Peyer's patch (tissue), 4 donors: ENCODE results near the gene XIRP2.

Experiments
- CTCF ChIP-seq, 6 experiments: fragments of 450-650 bp in 4 of 6; fragments of 200-600 bp in 2 of 6; sonication (generic) in 1 of 6; IDR thresholded peaks; one replicate each; pipeline ENCODE4 v1.5.1; 2017 to 2019; ENCODE audit warnings: antibody characterized with exemption in 6 of 6, mild to moderate bottlenecking in 3 of 6, moderate library complexity in 1 of 6
- POLR2A ChIP-seq, 2 donors: fragments of 450-650 bp; IDR thresholded peaks; one replicate each; pipeline ENCODE4 v1.5.1; 2017; ENCODE audit warnings: antibody characterized with exemption in 2 of 2, mild to moderate bottlenecking in 2 of 2, moderate library complexity in 2 of 2

- TF ChIP-seq POLR2A (IDR thresholded peaks at IDR 0.05) (no peak), CTCF (IDR thresholded peaks at IDR 0.05) (peak in 3 of 6 experiments; percentile 38 to 53 (median 42))
Measured at GRCh38 chr2:167264380-167264779, 376.1 kb downstream of the XIRP2 start.
